Left lung (tissue), 10 donors: Measurements from ENCODE around the gene APOL1. TPM values are rescaled to one million over a fixed set of nuclear protein-coding genes. Genes with fewer than 3 reads are reported as not detected.

ENCODE experiments used
- ATAC-seq: fragments of 200-7000 bp; cut with Tn5 transposase; one replicate; pipeline ENCODE4 v1.9.1; 2020; ENCODE audit warnings: moderate library complexity
- DNase-seq, 4 donors: peaks; one replicate each; pipeline ENCODE4 v3.0.0-alpha.2; 2013 to 2020
- H3K27ac ChIP-seq, 2 donors: fragments of 200-600 bp; sonication (generic) in 1 of 2; one replicate each; pipeline versions ENCODE4 v1.5.0 to v1.8.0; 2020 to 2021
- H3K27me3 ChIP-seq, 2 donors: fragments of 200-600 bp; sonication (generic) in 1 of 2; one replicate each; pipeline versions ENCODE4 v1.5.0 to v1.8.0; 2020 to 2021
- H3K36me3 ChIP-seq, 2 donors: fragments of 200-600 bp; sonication (generic) in 1 of 2; one replicate each; pipeline versions ENCODE4 v1.5.0 to v1.8.0; 2020 to 2021
- H3K4me1 ChIP-seq, 2 donors: fragments of 200-600 bp; one replicate each; pipeline ENCODE4 v1.8.0; 2021
- H3K4me3 ChIP-seq, 2 donors: fragments of 200-600 bp; sonication (generic) in 1 of 2; one replicate each; pipeline versions ENCODE4 v1.5.0 to v1.8.0; 2020 to 2021; ENCODE audit warnings: mild to moderate bottlenecking in 1 of 2
- H3K9me3 ChIP-seq, 2 donors: fragments of 200-600 bp; sonication (generic) in 1 of 2; one replicate each; pipeline versions ENCODE4 v1.5.0 to v1.8.0; 2020 to 2021
- CTCF ChIP-seq, 2 donors: fragments of 200-600 bp; sonication (generic) in 1 of 2; IDR thresholded peaks; one replicate each; pipeline versions ENCODE4 v1.5.0 to v1.8.0; 2021; ENCODE audit warnings: antibody characterized with exemption in 2 of 2
- intact Hi-C, 2 donors: fragments of 100-400 bp; cut with DNase I; formaldehyde crosslinking; loops; one replicate each; pipeline versions ENCODE4 v1.11.2 to v1.14.2; 2022
- polyA plus RNA-seq, 6 donors: library from polyadenylated mRNA; unstranded; fragments of 120-200 nt; gene quantifications; one replicate each; pipeline ENCODE4 v1.2.1, GENCODE V29; 2013; ENCODE audit not compliant: insufficient read length in 6 of 6
- total RNA-seq, 2 donors: library from RNA; stranded (reverse); fragmentation: NEBNext Ultra II Directional; extraction: Animal tissue kit (Norgen Biotek cat#: 25700); gene quantifications; one replicate each; pipeline ENCODE4 v1.2.1, GENCODE V29; 2021
- donor health status: DM: no; HTN: yes; CAD: no.
- donor health status: DM: no; HTN: no; CAD: no.

Gene APOL1
- total and polyA plus RNA-seq, 8 donors: 8.6 to 109 (median 13.5) TPM

- no peaks in the 10 kb centered on the region for H3K27me3 ChIP-seq
- peak; percentile 96 for ATAC-seq
- H3K36me3 ChIP-seq: peaks cover 0 to 17% of the 10 kb centered on the region in 2 donors
- peak within 1 kb of the TSS; percentile 65 to 93 for H3K4me3 ChIP-seq
- peak; percentile 46 to 67 for TF ChIP-seq CTCF (IDR thresholded peaks at IDR 0.05)
- intact Hi-C loops: no loop called here
- no peaks in the 10 kb centered on the region for H3K9me3 ChIP-seq
- DNase-seq: peak; percentile 87 to 95 (median 93)
- peaks cover 32 to 47% of the 10 kb centered on the region in 2 donors for H3K4me1 ChIP-seq
- peak within 1 kb of the TSS; percentile 90 to 93 for H3K27ac ChIP-seq
These were observed 13.3 kb upstream of the APOL1 start, which contains the start of gene APOL2 for GRCh38 chr22:36239401-36240171. Gene APOL2, minus strand, starts transcription at chr22:36239527. Its CDS starts 6,365 bp downstream, at chr22:36233162.

- peak overlapping the region in 1 of 2 donors; percentile 3 for H3K27ac ChIP-seq
These were observed 8.9 kb upstream of the APOL1 start for GRCh38 chr22:36243986-36244385.

GRCh38 chr22:36244522-36245391 lies 8.2 kb upstream of the APOL1 start:
- DNase-seq (no peak), ATAC-seq (no peak)
- no peaks in the 10 kb centered on the region for H3K27me3 ChIP-seq
- no peaks in the 10 kb centered on the region for H3K36me3 ChIP-seq
- H3K4me1 ChIP-seq: peaks cover 0 to 3% of the 10 kb centered on the region in 2 donors
- no peaks in the 10 kb centered on the region for H3K9me3 ChIP-seq
- TF ChIP-seq CTCF (IDR thresholded peaks at IDR 0.05): no peak
- H3K27ac ChIP-seq: peak overlapping the region in 1 of 2 donors; percentile 3
- intact Hi-C loops: no loop called here
- no peak overlapping the region for H3K4me3 ChIP-seq

More at GRCh38 chr22:36243986-36244385, 8.9 kb upstream of the APOL1 start:
- intact Hi-C loops: no loop called here
- Histone ChIP-seq H3K27me3 (no peaks in the 10 kb centered on the region), H3K9me3 (no peaks in the 10 kb centered on the region), H3K4me1 (peaks cover 0 to 6% of the 10 kb centered on the region in 2 donors), H3K36me3 (no peaks in the 10 kb centered on the region), H3K4me3 (no peak overlapping the region)
- TF ChIP-seq CTCF (IDR thresholded peaks at IDR 0.05): no peak
- no peak for ATAC-seq
- DNase-seq: no peak

GRCh38 chr22:36245805-36246356 lies 7.1 kb upstream of the APOL1 start:
- no peak overlapping the region for H3K4me3 ChIP-seq
- ATAC-seq: no peak
- no peak for DNase-seq
- no peak overlapping the region for H3K27ac ChIP-seq
- H3K9me3 ChIP-seq: no peaks in the 10 kb centered on the region
- intact Hi-C loops: no loop called here
- TF ChIP-seq CTCF (IDR thresholded peaks at IDR 0.05): no peak
- H3K36me3 ChIP-seq: no peaks in the 10 kb centered on the region
- H3K4me1 ChIP-seq: no peaks in the 10 kb centered on the region
- no peaks in the 10 kb centered on the region for H3K27me3 ChIP-seq
